Heart right ventricle (tissue), 16 donors: ENCODE measurements around the gene FAM83F. TPM values are rescaled to one million over a fixed set of nuclear protein-coding genes. Genes with fewer than 3 reads are reported as not detected.

Experiments
- ATAC-seq, 8 donors: fragments of 200-7000 bp; cut with Tn5 transposase; one replicate each; pipeline ENCODE4 v1.9.1; 2020; ENCODE audit warnings: mild to moderate bottlenecking in 8 of 8, moderate library complexity in 8 of 8, moderate number of reproducible peaks in 1 of 8
- DNase-seq, 2 donors: peaks; one replicate each; pipeline ENCODE4 v3.0.0-alpha.2; 2020
- H3K27ac ChIP-seq, 10 donors: fragments of 200-600 bp; sonication (generic) in 2 of 10; one replicate each; pipeline versions ENCODE4 v1.5.0 to v1.8.0; 2020 to 2022; ENCODE audit warnings: mild to moderate bottlenecking in 3 of 10
- H3K27me3 ChIP-seq, 7 donors: fragments of 200-600 bp; one replicate each; pipeline ENCODE4 v1.8.0; 2021 to 2022; ENCODE audit warnings: mild to moderate bottlenecking in 2 of 7
- H3K36me3 ChIP-seq, 9 donors: fragments of 200-600 bp; sonication (generic) in 1 of 9; one replicate each; pipeline versions ENCODE4 v1.5.0 to v1.8.0; 2020 to 2022; ENCODE audit warnings: mild to moderate bottlenecking in 2 of 9
- H3K4me1 ChIP-seq, 9 donors: fragments of 200-600 bp; sonication (generic) in 1 of 9; one replicate each; pipeline versions ENCODE4 v1.5.0 to v1.8.0; 2020 to 2022; ENCODE audit warnings: mild to moderate bottlenecking in 4 of 9
- H3K4me3 ChIP-seq, 10 donors: fragments of 200-600 bp; sonication (generic) in 2 of 10; one replicate each; pipeline versions ENCODE4 v1.5.0 to v1.8.0; 2020 to 2022; ENCODE audit warnings: mild to moderate bottlenecking in 7 of 10, moderate library complexity in 2 of 10
- H3K9me3 ChIP-seq, 11 donors: fragments of 200-600 bp in 10 of 11; sonication (generic) in 2 of 11; one replicate each; pipeline versions ENCODE4 v1.5.0 to v1.8.0; 2013 to 2022; ENCODE audit warnings: mild to moderate bottlenecking in 2 of 11, control low read depth in 1 of 11, moderate library complexity in 1 of 11
- CTCF ChIP-seq, 9 donors: fragments of 200-600 bp; sonication (generic) in 2 of 9; IDR thresholded peaks; one replicate each; pipeline versions ENCODE4 v1.5.0 to v1.8.0; 2021 to 2022; ENCODE audit warnings: antibody characterized with exemption in 9 of 9, mild to moderate bottlenecking in 5 of 9, moderate library complexity in 1 of 9
- WGBS, 2 donors: extraction: QIAGEN DNeasy Blood & Tissue Kit; methylation state at CpG; one replicate each; pipeline ENCODE4 v1.1.7; 2013; ENCODE audit warnings: inconsistent platforms in 1 of 2; 5-methylcytosine and 5-hydroxymethylcytosine counted together
- intact Hi-C, 10 donors: fragments of 100-400 bp; cut with DNase I; formaldehyde crosslinking; loops; one replicate each; pipeline versions ENCODE4 v1.11.1 to v1.14.2; 2022
- polyA plus RNA-seq, 2 donors: library from polyadenylated mRNA; stranded (reverse); fragments of 200-250 nt; gene quantifications; one replicate each; pipeline ENCODE4 v1.2.3, GENCODE V29; 2013
- total RNA-seq, 10 donors: library from RNA; stranded (reverse); fragmentation: NEBNext Ultra II Directional in 3 of 10; extraction: Animal tissue kit (Norgen Biotek cat#: 25700) in 3 of 10; gene quantifications; one replicate each; pipeline versions ENCODE4 v1.2.1 to v1.2.4, GENCODE V29; 2021 to 2023
- donor health status: Arrhythmogenic right ventricular cardiomyopathy.
- donor health status: ischemic (EF 13 %, LVEDD 7.1; RV severe dilation, severe dysfunction).
- donor health status: healthy with polysubstance abuse.
- donor health status: DM: no; HTN: yes; CAD: no.
- donor health status: DM: no; HTN: no; CAD: no.
- donor health status: ischemic (EF 25% LVEDD 6.9; RV normal size, moderate dysfunction).
- donor health status: ischemic (EF 25% LVEDD 5.7; RV mildly dilated, moderate dysfunction).
- donor health status: healthy.
- donor health status: DM: yes; HTN: yes; CAD: no.
- donor health status: Ischemic cardiomyopathy.
- donor health status: ischemic (EF 35%, LVEDD 5.7; RV mildly dilated, moderate dysfunction).
- donor health status: nonischemic (EF 11% LVEDD 7.7; RV severe dilation, severe dysfunction).
- donor health status: DM: yes; HTN: yes; CAD: no.
- donor health status: PGD.
- donor health status: ischemic (EF 29% LVEDD 5.4; RV normal size, mild dysfunction).
- donor health status: nonischemic (EF 23%, LVEDD 6.1; RV moderate dilation, normal function).

FAM83F gene
- total and polyA plus RNA-seq, 12 donors, result 1.1 to 9.7 (median 2.3) TPM

- H3K27ac ChIP-seq, result peak overlapping the region in 4 of 10 donors; percentile 10 to 98 (median 78)
- H3K27me3 ChIP-seq, result peaks cover 0 to 21% (median 0%) of the 10 kb centered on the region in 7 donors
- 85 to 88% methylated on average over 4 of the region's 4 CpGs for WGBS, 2 donors
- no peaks in the 10 kb centered on the region for H3K36me3 ChIP-seq
- no peak overlapping the region for H3K4me3 ChIP-seq
- ATAC-seq (no peak), DNase-seq (no peak)
- no peak for TF ChIP-seq CTCF (IDR thresholded peaks at IDR 0.05)
- no peaks in the 10 kb centered on the region for H3K9me3 ChIP-seq
- H3K4me1 ChIP-seq, result peaks cover 7 to 57% (median 42%) of the 10 kb centered on the region in 9 donors
- intact Hi-C loops, result loop anchor here in 9 of 10 donors (5.0 to 10.0 kb wide), 10 partner anchors 135 to 890 kb away; partner anchors contain the start of genes ADSL (in 6 of the 9), TNRC6B (in 4 of the 9), CBX7 (in 1 of the 9) and RPS19BP1 (in 1 of the 9)
Measured at GRCh38 chr22:40042312-40042711, 47.6 kb downstream of the FAM83F start.

GRCh38 chr22:40043081-40043480 is 48.3 kb downstream of the FAM83F start:
- WGBS, 2 donors, result 40 to 43% methylated on average over 8 of the region's 8 CpGs
- Histone ChIP-seq H3K27me3 (peaks cover 0 to 14% (median 0%) of the 10 kb centered on the region in 7 donors), H3K4me3 (peak overlapping the region in 3 of 10 donors; percentile 65 to 82 (median 66)), H3K36me3 (no peaks in the 10 kb centered on the region), H3K4me1 (peaks cover 7 to 63% (median 42%) of the 10 kb centered on the region in 9 donors), H3K9me3 (no peaks in the 10 kb centered on the region), H3K27ac (peak overlapping the region in 8 of 10 donors; percentile 77 to 98 (median 92))
- ATAC-seq, result peak in 2 of 8 donors; percentile 2 to 22
- intact Hi-C loops, result loop anchor here in 9 of 10 donors (5.0 to 10.0 kb wide), 10 partner anchors 134 to 891 kb away; partner anchors contain the start of genes ADSL (in 6 of the 9), TNRC6B (in 4 of the 9), CBX7 (in 1 of the 9) and RPS19BP1 (in 1 of the 9)
- no peak for TF ChIP-seq CTCF (IDR thresholded peaks at IDR 0.05)
- peak in 1 of 2 donors; percentile 25 for DNase-seq

GRCh38 chr22:40043793-40044101 is 49.0 kb downstream of the FAM83F start:
- Histone ChIP-seq H3K9me3 (no peaks in the 10 kb centered on the region), H3K4me3 (peak overlapping the region; percentile 27 to 82 (median 67)), H3K36me3 (no peaks in the 10 kb centered on the region), H3K27ac (peak overlapping the region; percentile 77 to 98 (median 92)), H3K4me1 (peaks cover 7 to 63% (median 42%) of the 10 kb centered on the region in 9 donors), H3K27me3 (peaks cover 0 to 7% (median 0%) of the 10 kb centered on the region in 7 donors)
- WGBS, 2 donors, result 41% methylated on average over 5 of the region's 5 CpGs
- no peak for TF ChIP-seq CTCF (IDR thresholded peaks at IDR 0.05)
- intact Hi-C loops, result loop anchor here in 9 of 10 donors (1.0 to 10.0 kb wide), 12 partner anchors 134 to 891 kb away; partner anchors contain the start of genes ADSL (in 8 of the 9), TNRC6B (in 4 of the 9), CBX7 (in 1 of the 9) and RPS19BP1 (in 1 of the 9)
- DNase-seq, result no peak
- no peak for ATAC-seq

GRCh38 chr22:40044102-40044869 is 49.5 kb downstream of the FAM83F start:
- intact Hi-C loops, result loop anchor here in 9 of 10 donors (1.0 to 10.0 kb wide), 12 partner anchors 133 to 892 kb away; partner anchors contain the start of genes ADSL (in 8 of the 9), TNRC6B (in 4 of the 9), CBX7 (in 1 of the 9) and RPS19BP1 (in 1 of the 9)
- peaks cover 7 to 63% (median 42%) of the 10 kb centered on the region in 9 donors for H3K4me1 ChIP-seq
- peak overlapping the region; percentile 40 to 82 (median 67) for H3K4me3 ChIP-seq
- peak overlapping the region; percentile 77 to 98 (median 92) for H3K27ac ChIP-seq
- no peaks in the 10 kb centered on the region for H3K36me3 ChIP-seq
- H3K9me3 ChIP-seq, result no peaks in the 10 kb centered on the region
- peak; percentile 97 to 99 for DNase-seq
- peaks cover 0 to 3% (median 0%) of the 10 kb centered on the region in 7 donors for H3K27me3 ChIP-seq
- no peak for TF ChIP-seq CTCF (IDR thresholded peaks at IDR 0.05)
- 1% methylated on average over 34 of the region's 34 CpGs for WGBS, 2 donors
- peak; percentile 94 to 98 (median 97) for ATAC-seq
